ENCODE data around the gene KIRREL3.

DNA sequence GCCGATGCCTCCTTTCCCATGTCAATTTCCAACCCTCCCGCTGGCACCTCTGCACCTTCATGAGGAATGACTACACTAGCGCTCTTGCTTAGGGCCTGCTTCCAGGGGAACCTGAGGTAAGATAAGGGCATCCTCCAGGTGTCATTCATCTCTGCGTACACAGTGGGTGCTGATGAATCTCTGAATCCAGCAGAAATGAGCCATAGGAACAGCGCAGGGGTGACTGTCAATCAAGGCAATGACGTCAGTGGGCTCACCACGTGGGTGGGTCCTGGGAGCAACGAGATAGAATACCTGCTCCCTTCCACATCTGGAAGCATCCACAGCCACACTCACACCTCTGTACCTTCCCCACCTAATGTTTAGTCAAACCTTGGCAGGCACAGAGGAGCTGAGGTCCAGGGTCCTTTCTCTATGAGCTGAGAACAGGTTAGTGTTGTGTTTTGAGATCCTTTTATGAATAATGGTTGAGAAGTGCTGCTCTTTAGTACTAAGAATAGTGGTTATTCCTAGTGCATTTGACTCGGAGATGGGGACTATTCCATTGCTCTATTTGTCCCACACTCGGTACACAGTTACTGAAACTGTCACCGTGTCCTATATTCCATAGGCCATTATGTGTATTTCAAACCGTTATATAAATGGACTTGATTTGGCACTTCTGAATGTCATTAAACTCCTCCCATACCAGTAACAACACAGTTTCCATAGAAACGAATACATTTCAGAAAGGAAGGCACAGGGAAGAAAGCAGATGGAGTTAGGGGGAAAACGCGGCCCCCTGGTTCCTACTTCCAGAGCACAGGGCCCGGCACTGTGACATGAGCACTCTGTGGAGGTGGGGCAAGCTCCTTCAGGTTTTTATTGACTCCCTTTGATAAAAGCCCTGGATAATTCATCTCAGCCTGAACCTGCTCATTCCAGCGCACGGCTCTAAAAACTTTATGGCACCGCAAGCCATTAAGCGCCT, 451.7 kb downstream of the KIRREL3 start:
- TF ChIP-seq, protein P1, sequence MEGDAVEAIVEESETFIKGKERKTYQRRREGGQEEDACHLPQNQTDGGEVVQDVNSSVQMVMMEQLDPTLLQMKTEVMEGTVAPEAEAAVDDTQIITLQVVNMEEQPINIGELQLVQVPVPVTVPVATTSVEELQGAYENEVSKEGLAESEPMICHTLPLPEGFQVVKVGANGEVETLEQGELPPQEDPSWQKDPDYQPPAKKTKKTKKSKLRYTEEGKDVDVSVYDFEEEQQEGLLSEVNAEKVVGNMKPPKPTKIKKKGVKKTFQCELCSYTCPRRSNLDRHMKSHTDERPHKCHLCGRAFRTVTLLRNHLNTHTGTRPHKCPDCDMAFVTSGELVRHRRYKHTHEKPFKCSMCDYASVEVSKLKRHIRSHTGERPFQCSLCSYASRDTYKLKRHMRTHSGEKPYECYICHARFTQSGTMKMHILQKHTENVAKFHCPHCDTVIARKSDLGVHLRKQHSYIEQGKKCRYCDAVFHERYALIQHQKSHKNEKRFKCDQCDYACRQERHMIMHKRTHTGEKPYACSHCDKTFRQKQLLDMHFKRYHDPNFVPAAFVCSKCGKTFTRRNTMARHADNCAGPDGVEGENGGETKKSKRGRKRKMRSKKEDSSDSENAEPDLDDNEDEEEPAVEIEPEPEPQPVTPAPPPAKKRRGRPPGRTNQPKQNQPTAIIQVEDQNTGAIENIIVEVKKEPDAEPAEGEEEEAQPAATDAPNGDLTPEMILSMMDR (optimal IDR thresholded peaks at IDR 0.05 in 1 of 3, IDR thresholded peaks at IDR 0.05 in 1 of 3, conservative IDR thresholded peaks at IDR 0.05 in 1 of 3; ENCODE audit: extremely low read depth in 1 of 3, insufficient read depth in 2 of 3, low read length in 3 of 3), result no peak
- no peak for TF ChIP-seq EZH2 (IDR thresholded peaks at IDR 0.05; ENCODE audit: low read length)
